ENCODE data around the gene MPP2. TPM values are rescaled to one million over a fixed set of nuclear protein-coding genes. Genes with fewer than 3 reads are reported as not detected.

Gene MPP2
- total and polyA plus RNA-seq, 2 experiments from 2014 or later = 23.4 to 25.4 TPM

GRCh38 chr17:43935926-43936261 lies 28.6 kb upstream of the MPP2 start:
- no peak overlapping the region for H3K27ac ChIP-seq
- no peaks in the 10 kb centered on the region for H3K4me1 ChIP-seq (ENCODE audit: low read depth)
- no peaks in the 10 kb centered on the region for H3K36me3 ChIP-seq
- no peak for TF ChIP-seq CTCF (IDR thresholded peaks at IDR 0.05; ENCODE audit: low read depth, low read length)
- no peak overlapping the region for H3K4me3 ChIP-seq
- no peak for DNase-seq (ENCODE audit: low read depth in 1 of 2, low spot score in 1 of 2)
- H3K27me3 ChIP-seq = peaks cover 6% of the 10 kb centered on the region
- no peaks in the 10 kb centered on the region for H3K9me3 ChIP-seq (ENCODE audit: low read depth)

- H3K36me3 ChIP-seq = no peaks in the 10 kb centered on the region
- H3K4me3 ChIP-seq = no peak overlapping the region
- H3K27ac ChIP-seq = no peak overlapping the region
- H3K27me3 ChIP-seq = peaks cover 6% of the 10 kb centered on the region
- no peaks in the 10 kb centered on the region for H3K9me3 ChIP-seq (ENCODE audit: low read depth)
- DNase-seq (ENCODE audit: low read depth in 1 of 2, low spot score in 1 of 2) = no peak
- TF ChIP-seq CTCF (IDR thresholded peaks at IDR 0.05; ENCODE audit: low read depth, low read length) = no peak
- no peaks in the 10 kb centered on the region for H3K4me1 ChIP-seq (ENCODE audit: low read depth)
Measured at GRCh38 chr17:43935204-43935925, 28.0 kb upstream of the MPP2 start.

GRCh38 chr17:43932923-43933322 lies 25.6 kb upstream of the MPP2 start:
- TF ChIP-seq CTCF (IDR thresholded peaks at IDR 0.05; ENCODE audit: low read depth, low read length) = no peak
- no peak for DNase-seq (ENCODE audit: low read depth in 1 of 2, low spot score in 1 of 2)
- Histone ChIP-seq H3K36me3 (no peaks in the 10 kb centered on the region), H3K4me3 (no peak overlapping the region), H3K27me3 (peaks cover 6% of the 10 kb centered on the region), H3K27ac (no peak overlapping the region), H3K9me3 (ENCODE audit: low read depth) (no peaks in the 10 kb centered on the region), H3K4me1 (ENCODE audit: low read depth) (no peaks in the 10 kb centered on the region)

- H3K36me3 ChIP-seq = no peaks in the 10 kb centered on the region
- H3K4me3 ChIP-seq = no peak overlapping the region
- no peak for DNase-seq (ENCODE audit: low read depth in 1 of 2, low spot score in 1 of 2)
- no peak overlapping the region for H3K27ac ChIP-seq
- no peaks in the 10 kb centered on the region for H3K9me3 ChIP-seq (ENCODE audit: low read depth)
- no peak for TF ChIP-seq CTCF (IDR thresholded peaks at IDR 0.05; ENCODE audit: low read depth, low read length)
- peaks cover 12% of the 10 kb centered on the region for H3K27me3 ChIP-seq
- no peaks in the 10 kb centered on the region for H3K4me1 ChIP-seq (ENCODE audit: low read depth)
Measured at GRCh38 chr17:43932357-43932756, 25.0 kb upstream of the MPP2 start.

- H3K27ac ChIP-seq = no peak overlapping the region
- TF ChIP-seq CTCF (IDR thresholded peaks at IDR 0.05; ENCODE audit: low read depth, low read length) = no peak
- H3K27me3 ChIP-seq = peaks cover 22% of the 10 kb centered on the region
- H3K9me3 ChIP-seq (ENCODE audit: low read depth) = no peaks in the 10 kb centered on the region
- DNase-seq (ENCODE audit: low read depth in 1 of 2, low spot score in 1 of 2) = no peak
- no peaks in the 10 kb centered on the region for H3K4me1 ChIP-seq (ENCODE audit: low read depth)
- no peaks in the 10 kb centered on the region for H3K36me3 ChIP-seq
- no peak overlapping the region for H3K4me3 ChIP-seq
Measured at GRCh38 chr17:43931062-43931571, 23.8 kb upstream of the MPP2 start.

Measured in cardiac muscle cell (in vitro differentiated cells and primary cell).